Urothelium cell line (cell line): ENCODE results near the gene MS4A3.
"Not testable (repeated sequence)": the region's sequence is repeated elsewhere in the genome, so short reads cannot be mapped to it uniquely, and the experiment has no call there.

ENCODE experiments used
- DNase-seq: peaks from one replicate; pipeline ENCODE4 v3.0.0; 2011; ENCODE audit warnings: low spot score, mixed read lengths
- FAIRE-seq: peaks from 2 replicates; lab custom pipeline; 2011; peaks lifted over from hg19 to GRCh38; lab: Jason Lieb, UNC

MS4A3 gene, protein sequence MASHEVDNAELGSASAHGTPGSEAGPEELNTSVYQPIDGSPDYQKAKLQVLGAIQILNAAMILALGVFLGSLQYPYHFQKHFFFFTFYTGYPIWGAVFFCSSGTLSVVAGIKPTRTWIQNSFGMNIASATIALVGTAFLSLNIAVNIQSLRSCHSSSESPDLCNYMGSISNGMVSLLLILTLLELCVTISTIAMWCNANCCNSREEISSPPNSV

DNA sequence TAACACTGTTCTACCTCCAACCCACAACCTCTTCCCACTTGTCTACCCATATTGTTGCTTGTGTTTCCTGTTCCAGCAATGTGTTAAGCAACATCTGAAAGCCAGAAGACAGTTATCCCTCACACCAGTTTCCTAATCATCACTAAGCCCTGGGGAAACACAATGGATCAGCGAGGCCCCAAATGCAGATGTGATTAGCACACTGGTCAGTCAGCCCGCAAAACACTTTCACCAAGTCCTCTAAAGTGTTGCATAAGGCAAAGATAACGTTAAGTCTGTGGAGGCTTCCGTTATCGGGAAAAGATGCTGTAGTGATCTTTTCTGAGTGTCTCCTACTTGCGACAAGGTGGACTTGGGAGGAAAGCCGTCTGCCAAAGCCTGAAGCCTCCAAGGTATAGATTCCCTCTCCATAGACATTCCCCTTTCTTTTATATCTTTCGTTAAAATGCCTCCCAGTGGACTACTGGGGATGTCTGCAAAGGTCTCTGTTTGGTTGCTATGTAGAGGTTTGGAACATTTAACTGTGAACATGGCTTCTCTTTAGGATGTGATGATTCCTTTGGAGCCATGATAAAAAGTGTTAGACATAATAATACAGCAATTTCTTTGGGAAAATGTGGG lies at the start of gene MS4A3:
Gene MS4A3 (plus strand): TSS at position 317 of the 621 bp plus-strand sequence. CDS start 4,496 bp downstream, outside the sequence.
- DNase-seq (no peak), FAIRE-seq (no peak)

DNA sequence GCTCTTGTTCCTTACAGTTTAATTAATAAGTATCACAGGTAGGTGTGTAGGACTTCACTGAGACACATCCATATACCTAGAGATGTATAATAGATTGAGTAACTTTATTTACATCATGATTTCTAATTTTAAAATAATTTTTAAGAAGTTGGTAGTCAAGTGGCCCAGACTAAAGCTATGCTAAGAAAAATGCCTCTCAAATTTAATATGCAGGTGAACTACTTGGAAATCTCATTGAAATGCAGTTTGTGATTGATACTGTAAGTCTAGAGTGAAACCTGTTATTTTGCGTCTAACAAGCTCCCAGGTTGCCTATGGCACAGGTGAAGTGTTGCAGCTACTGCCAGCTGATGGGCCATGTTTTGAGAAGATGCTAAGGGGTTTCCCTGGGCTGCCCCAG lies 39.6 kb upstream of the MS4A3 start, which contains the start of gene OOSP4B:
Gene OOSP4B (plus strand): TSS at position 301 of the 400 bp plus-strand sequence.
- DNase-seq (no peak), FAIRE-seq (no peak)

DNA sequence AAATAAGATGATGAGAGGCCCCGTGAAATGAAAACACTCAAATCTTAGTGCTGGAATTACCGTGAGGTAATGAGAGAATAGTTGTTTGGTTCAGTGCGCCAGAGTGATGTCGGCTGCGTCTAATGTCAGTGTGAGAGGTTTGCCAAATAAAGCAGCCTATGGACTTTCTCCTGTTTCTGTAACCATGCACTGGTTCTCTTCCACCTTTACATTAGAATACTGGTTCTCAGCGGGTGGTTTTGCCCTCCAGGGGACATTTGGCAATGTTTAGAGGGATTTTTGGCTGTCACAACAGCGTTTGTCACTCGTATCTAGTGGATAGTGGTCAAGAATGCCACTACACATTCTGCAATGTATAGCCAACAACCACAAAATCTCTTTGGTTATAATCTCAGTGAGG lies 38.4 kb upstream of the MS4A3 start:
- no peak for DNase-seq
- no peak for FAIRE-seq

DNA sequence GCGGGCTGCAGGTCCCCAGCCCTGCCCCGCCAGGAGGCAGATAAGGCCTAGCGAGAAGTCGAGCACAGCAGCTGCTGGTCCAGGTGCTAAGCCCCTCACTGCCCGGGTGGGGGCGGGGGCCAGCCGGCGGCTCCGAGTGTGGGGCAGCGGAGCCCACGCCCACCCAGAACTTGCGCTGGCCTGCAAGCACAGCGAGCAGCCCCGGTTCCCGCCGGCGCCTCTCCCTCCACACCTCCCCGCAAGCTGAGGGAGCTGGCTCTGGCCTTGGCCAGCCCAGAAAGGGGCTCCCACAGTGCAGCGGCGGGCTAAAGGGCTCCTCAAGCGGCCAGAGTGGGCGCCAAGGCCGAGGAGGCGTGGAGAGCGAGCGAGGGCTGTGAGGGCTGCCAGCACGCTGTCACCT lies 36.1 kb upstream of the MS4A3 start:
- not testable (repeated sequence) for FAIRE-seq, DNase-seq

DNA sequence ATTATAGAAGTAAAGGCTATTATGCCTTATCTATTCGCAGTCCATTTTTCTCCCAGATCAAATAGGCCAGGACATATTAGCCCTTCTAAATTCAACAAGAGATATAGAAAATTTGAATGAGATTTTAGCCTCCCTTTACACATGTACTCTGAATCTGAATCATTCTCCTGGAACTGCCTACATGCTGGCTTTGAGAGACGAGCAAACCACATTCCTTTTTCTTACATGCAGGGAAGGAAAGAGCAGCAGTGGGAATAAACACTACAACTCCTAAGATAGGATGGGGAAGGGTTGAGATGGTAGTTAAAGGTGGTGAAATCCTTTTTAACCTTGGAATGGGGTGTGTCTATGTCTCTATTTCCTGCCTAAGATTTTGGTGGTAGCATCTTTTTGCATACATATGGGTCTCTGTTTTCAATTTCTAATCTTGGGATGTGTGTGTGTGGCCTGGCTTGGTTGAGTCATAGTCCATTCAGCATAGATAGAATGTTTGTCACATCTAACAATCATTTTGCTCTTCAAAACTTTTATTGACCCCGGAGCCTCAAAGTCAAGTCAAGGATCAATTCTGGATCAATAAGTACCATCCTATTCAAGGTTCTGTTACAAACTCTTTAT lies 27.3 kb upstream of the MS4A3 start:
- DNase-seq (no peak), FAIRE-seq (no peak)

DNA sequence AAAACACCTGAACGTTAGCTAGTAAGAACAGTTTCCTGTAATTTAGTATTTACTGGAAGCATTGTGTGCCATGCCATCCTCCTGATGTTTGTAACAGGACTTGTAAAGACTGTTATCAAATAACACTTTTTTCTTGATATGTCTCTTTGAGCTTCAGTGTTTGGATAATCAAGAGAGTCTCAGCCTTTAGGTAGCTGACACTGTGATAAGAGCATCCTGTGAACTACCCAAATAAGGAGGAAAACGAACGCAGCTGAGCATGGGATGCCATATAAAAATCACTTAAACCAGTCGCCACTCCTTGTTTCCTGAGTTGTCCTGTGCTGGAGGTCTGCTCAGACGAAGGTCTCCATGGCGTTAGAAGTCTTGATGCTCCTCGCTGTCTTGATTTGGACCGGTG lies 16.4 kb upstream of the MS4A3 start, which contains the start of gene OOSP2:
Gene OOSP2 (plus strand): TSS at position 301 of the 400 bp plus-strand sequence. CDS start 51 bp downstream, at position 352.
- FAIRE-seq (no peak), DNase-seq (no peak)

DNA sequence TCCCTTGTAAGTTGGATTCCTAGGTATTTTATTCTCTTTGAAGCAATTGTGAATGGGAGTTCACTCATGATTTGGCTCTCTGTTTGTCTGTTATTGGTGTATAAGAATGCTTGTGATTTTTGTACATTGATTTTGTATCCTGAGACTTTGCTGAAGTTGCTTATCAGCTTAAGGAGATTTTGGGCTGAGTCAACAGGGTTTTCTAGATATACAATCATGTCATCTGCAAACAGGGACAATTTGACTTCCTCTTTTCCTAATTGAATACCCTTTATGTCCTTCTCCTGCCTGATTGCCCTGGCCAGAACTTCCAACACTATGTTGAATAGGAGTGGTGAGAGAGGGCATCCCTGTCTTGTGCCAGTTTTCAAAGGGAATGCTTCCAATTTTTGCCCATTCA lies 6.0 kb upstream of the MS4A3 start:
- not testable (repeated sequence) for DNase-seq, FAIRE-seq

DNA sequence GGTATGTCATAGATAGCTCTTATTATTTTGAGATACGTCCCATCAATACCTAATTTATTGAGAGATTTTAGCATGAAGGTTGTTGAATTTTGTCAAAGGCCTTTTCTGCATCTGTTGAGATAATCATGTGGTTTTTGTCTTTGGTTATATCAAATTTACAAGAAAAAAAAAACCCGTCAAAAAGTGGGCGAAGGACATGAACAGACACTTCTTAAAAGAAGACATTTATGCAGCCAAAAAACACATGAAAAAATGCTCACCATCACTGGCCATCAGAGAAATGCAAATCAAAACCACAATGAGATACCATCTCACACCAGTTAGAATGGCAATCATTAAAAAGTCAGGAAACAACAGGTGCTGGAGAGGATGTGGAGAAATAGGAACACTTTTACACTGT lies 5.6 kb upstream of the MS4A3 start:
- not testable (repeated sequence) for DNase-seq, FAIRE-seq

DNA sequence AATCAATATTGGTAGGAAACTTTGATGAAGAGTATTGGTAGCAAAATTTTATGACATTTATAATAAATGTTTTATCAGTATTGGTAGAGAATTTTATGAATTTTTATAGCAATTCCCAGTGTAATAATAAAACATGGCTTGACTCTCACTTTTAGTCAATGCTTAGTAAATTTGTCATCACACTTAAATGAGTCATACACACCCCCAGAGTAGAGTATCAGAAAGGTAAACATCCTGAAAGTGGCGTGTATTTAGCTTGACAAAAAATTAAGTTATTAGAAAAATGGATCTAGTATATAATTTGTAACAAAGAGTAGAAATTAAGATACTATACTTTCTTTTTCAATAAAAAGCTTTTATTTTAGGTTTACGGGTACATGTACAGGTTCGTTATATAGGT lies 2.6 kb downstream of the MS4A3 start:
- DNase-seq (no peak), FAIRE-seq (no peak)

DNA sequence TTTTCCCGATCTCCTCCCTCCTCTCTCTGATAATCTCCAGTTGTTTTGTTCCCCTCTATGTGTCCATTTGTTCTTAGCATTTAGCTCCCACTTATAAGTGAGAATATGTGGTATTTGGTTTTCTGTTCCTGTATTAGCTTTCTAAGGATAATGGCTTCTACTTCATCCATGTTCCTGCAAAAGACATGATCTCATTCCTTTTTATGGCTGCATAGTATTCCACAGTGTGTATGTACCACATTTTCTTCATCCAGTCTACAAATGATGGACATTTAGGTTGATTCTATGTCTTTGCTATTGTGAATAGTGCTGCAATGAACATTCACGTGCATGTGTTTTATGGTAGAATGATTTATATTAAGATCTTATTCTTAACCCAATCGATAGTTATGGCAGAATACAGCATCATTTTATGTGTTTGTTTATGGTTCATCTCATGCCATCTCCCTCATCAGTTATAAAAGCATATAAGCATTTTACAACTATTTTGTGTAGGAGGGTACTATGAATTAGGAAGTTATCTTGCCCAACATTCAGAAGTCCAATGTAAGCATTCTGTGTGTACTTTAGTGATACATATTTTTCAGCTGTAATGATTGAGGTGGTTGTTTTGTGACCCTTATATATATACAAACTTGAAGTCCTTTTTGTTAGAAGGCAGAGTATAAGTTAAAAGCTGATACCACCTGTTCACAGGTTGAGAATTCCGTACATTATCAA lies 3.2 kb downstream of the MS4A3 start:
- FAIRE-seq (no peak), DNase-seq (no peak)

DNA sequence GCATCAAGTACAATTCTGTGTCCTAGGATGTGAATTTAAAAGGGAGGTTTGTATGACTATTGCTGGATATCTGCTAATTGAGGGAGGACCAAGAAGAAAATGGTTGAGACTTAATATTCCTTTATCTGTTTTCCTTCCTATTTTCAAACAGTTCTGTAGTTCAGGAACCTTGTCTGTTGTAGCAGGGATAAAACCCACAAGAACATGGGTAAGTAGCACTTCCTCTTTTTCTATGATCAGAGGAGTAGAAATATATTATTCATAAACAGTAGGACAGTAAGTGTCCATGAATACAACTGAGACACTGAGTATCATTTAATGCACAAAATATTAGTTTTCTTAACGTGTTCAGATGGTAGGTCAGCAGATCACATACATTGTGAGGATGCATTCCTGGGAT lies 7.6 kb downstream of the MS4A3 start:
- no peak for DNase-seq

DNA sequence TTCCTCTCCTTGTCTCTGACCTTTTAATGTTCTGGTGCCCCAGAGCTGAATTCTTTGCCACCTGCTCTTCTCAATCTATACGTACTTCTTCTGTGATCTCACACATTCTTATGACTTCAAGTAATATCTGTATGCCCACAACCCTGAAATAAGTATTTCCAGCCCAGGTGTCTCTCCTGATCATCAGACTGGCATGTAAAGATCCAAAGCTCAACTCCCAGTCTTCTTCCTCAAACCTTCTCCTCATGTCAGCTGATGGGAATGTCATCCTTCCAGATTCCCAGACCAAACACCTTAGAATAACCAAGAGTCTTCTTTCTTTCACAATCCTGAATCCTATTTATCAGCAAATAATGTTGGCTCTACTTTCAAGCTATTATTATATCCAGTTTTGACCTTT lies 9.3 kb downstream of the MS4A3 start:
- FAIRE-seq (no peak), DNase-seq (no peak)

More for the DNA sequence above, 7.6 kb downstream of the MS4A3 start:
- FAIRE-seq, result no peak

DNA sequence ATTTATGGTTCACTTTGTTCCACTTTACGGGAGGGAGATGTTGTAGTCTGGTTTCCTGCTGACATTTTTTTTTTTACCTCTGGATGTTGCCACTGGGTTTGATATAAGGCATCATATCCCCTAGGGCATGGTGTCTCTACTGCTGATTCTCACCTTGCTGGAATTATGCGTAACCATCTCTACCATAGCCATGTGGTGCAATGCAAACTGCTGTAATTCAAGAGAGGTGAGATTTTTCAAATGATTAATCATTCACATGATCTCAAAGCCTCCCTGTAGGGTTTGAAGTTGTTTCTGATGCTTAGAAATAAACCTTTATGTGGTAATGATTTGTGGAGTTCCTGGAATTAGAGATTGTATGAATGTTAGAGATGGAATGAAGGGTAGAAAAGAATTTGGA lies 13.0 kb downstream of the MS4A3 start:
- no peak for FAIRE-seq

DNA sequence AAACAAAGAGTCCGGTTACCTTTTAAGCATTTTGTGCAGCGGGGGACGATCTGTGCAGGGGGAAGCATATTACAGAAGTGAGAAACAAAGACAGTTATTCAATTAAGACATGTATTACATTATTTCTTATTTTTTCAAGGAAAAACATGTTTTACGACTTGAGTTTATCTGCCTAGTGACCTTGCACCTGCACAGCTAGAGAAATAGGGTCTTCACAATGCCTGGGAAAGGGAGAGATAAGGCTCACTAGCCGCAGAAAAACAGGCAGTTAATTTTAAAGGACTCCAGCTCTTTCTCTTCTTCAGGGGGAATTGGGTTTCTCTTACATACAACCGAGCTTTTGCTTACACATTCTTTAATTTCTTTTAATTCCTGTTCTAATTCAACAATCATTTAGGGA lies 15.2 kb downstream of the MS4A3 start:
- FAIRE-seq, result not testable (repeated sequence)

More for the DNA sequence above, 13.0 kb downstream of the MS4A3 start:
- no peak for DNase-seq

DNA sequence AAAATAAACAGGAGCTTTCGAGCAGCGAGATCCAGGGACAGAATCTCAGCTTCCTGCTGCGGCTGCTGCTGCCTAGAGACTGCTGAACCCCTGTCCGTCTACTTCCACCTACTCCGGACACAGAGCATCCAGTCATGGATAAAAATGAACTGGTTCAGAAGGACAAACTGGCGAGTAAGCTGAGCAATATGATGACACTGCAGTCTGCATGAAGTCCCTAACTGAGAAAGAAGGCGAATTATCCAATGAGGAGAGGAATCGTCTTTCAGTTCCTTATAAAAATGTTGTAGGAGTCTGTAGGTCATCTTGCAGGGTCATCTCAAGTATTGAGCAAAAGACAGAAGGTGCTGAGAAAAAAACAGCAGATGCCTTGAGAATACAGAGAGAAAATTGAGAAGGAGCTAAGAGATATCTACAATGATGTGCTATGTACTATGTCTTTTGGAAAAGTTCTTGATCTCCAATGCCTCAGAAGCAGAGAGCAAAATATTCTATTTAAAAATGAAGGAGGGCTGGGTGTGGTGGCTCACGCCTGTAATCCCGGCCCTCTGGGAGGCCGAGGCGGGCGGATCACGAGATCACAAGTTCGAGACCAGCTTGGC lies 20.9 kb downstream of the MS4A3 start:
- DNase-seq, result no peak
- FAIRE-seq, result no peak

More for the DNA sequence above, 15.2 kb downstream of the MS4A3 start:
- not testable (repeated sequence) for DNase-seq

DNA sequence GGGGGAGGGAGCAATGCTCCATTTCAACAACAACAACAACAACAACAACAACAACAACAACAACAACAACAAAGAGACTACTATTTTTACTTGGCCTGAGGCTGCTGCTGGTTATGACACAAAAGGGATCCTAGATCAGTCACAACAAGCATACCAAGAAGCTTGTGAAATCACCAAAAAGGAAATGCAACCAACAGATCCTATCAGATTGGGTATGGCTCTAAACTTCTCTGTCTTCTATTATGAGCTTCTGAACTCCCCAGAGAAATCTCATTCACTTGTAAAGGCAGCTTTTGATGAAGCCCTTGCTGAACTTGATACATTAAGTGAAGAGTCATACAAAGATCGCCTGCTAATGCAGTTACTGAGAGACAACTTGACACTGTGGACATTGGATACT lies 21.5 kb downstream of the MS4A3 start:
- FAIRE-seq (no peak), DNase-seq (no peak)

DNA sequence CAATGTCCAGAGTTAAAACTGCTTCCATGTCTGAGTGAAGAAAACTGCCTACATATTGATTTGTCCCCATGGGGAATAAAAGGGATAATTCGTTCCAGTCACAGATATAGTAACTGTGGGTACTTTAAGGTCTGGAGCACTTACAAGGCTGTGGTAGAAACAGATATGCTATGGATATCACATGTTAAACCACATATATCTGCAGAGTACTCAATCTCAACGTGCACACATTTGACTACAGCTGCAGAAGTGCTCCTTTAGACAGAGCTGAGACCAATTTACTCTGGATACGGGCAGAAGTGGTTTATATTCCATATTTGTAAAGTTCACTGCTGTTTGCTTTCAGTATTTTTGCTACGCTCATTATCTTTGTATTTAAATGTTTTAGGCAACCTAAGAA lies 22.3 kb downstream of the MS4A3 start:
- FAIRE-seq (no peak), DNase-seq (no peak)

DNA sequence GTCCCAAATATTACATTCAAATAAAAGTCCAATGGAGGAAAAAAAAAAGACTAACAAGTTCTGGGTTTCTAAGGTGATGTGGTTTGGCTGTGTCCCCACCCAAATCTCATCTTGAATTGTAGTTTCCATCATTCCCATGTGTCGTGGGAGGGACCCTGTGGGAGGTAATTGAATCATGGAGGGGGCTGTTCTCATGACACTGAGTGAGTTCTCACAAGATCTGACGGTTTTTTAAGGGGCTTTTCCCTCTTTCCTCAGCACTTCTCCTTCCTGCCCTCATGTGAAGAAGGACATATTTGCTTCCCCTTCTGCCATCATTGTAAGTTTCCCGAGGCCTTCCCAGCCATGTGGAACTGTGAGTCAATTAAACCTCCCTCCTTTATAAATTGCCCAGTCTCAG lies 24.1 kb downstream of the MS4A3 start:
- no peak for FAIRE-seq
- no peak for DNase-seq

DNA sequence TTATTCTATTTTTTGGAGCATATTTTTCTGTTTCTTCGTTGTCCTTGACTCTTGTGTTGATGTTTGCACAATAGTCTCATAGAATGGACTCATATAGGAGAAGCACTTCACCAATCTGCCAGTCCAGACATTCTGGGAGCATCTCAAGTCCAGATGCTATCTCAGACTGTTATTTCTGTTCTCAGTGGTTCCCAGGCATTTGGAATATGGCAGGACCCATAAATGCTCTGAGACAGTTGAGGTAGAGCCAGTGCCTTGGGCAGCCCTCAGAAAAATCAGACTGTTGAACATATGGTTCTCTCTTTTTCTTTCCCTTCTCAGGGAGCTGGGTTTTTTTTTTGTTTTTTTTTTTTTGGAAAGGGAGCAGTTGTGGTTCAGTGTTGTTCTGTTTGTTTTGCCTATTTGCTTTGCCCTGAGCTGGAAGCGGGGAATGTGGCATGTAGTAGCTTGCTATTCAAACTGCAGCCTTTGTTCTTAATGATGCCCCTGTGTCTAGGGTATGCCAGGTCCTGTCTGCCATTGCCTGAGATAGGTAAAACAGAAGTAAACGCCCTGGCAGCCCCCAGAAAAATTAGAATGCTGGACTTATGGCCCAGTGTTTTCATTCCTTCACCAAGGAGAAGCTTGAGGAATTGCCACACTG lies 28.3 kb downstream of the MS4A3 start:
- no peak for FAIRE-seq
- no peak for DNase-seq

DNA sequence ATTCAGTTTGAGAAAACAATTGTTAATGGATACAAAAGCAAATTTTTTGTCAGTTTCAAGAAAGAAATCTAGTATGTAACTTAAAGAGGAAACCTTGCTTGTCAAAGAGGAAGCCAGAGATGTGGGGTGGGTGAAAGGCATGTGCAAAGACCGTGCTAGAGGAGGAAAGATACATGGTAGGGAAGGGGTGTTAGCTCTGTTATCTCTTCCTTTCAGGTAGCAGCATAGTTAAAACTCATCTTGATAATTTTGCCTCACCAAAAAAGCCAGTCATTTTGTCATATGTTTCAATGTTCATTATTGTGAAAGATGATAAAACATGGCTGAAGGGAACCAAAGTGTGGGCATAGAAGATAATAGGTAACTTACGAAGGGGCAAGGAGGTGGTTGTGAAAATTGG lies 29.4 kb downstream of the MS4A3 start:
- FAIRE-seq, result no peak
- DNase-seq, result no peak
